Choroid plexus epithelial cell (primary cell): Measurements from ENCODE around the gene RTL10.

ENCODE experiments used
- DNase-seq: peaks from one replicate; pipeline ENCODE4 v3.0.0-alpha.2; 2010; ENCODE audit warnings: low read depth
- H3K4me3 ChIP-seq: 2 replicates; pipeline ENCODE4 v1.5.1; 2011; ENCODE audit warnings: low read depth, mild to moderate bottlenecking, control low read depth, low read length, moderate library complexity
- TF ChIP-seq, protein P1 (sequence below): conservative IDR thresholded peaks from 2 replicates; pipeline ENCODE4 v1.5.1; 2011; ENCODE audit warnings: low read depth, mild to moderate bottlenecking, control low read depth, inconsistent platforms, low read length, moderate library complexity

RTL10 gene

DNA sequence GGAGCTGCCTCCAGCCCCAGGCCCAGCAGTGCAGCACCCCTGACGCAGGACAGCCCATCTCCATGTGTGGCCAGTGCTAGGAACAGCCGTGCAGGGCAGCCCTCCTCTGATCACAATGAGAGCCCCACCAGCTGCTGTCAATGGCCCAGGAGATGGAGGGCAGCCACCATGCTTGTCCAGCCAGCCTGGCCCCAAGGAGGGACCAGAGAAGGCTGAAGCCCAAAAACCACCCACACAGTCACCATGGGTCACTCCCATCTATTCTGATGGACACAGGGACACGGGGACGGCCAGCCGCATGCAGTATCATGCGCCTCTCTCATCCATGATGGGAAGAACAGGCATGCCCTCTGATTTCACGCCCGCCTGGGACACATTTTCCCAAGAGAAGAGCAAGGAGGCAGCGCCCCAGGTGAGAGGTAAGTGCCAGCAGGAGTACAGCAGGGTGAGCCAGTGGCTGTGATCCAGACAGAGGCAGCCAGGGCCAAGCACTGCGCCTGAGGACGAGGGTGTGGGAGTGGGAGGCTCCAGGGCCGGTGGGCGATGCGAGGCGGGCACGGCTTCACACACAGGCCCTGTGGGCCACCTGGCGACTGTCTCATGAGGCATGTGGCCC is 33.6 kb upstream of the RTL10 start:
- DNase-seq = no peak
- no peak overlapping the region for H3K4me3 ChIP-seq
- TF ChIP-seq, protein P1, sequence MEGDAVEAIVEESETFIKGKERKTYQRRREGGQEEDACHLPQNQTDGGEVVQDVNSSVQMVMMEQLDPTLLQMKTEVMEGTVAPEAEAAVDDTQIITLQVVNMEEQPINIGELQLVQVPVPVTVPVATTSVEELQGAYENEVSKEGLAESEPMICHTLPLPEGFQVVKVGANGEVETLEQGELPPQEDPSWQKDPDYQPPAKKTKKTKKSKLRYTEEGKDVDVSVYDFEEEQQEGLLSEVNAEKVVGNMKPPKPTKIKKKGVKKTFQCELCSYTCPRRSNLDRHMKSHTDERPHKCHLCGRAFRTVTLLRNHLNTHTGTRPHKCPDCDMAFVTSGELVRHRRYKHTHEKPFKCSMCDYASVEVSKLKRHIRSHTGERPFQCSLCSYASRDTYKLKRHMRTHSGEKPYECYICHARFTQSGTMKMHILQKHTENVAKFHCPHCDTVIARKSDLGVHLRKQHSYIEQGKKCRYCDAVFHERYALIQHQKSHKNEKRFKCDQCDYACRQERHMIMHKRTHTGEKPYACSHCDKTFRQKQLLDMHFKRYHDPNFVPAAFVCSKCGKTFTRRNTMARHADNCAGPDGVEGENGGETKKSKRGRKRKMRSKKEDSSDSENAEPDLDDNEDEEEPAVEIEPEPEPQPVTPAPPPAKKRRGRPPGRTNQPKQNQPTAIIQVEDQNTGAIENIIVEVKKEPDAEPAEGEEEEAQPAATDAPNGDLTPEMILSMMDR = no peak

DNA sequence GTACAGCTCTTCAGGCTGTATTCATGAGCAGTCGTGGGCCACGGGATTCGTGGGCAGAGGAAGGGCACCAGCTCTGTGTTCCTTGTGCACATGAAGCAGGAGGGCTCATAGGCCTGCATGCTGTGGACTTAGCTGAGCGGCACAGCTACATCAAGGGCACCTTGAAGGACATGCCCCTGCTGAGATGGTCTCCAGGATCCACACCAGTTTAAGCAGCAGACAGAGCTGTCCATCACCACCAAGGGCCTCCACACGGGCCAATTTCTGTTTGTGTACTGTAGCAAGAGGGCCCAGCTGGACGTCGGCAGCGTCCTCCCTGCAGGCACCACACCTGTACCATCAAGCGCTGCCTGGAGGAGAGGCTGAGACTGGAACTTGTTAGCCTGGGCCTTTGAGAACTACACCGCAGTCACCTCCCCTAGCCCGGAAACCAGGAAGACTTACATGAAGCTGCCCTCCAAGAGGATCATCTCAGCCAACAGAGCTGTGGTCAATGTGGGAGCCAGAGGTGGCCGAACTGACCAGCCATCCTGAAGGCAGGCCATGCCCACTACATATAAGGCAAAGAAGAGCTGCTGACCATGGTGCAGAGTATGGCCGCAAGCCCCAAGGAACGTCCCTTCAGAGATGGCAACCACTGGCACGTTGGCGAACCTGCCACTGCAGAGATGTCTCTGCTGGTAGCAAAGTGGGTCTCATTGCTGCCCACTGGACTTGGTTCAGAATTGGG is 32.7 kb upstream of the RTL10 start:
- H3K4me3 ChIP-seq = no peak overlapping the region
- DNase-seq = no peak
- TF ChIP-seq, protein P1 = no peak

DNA sequence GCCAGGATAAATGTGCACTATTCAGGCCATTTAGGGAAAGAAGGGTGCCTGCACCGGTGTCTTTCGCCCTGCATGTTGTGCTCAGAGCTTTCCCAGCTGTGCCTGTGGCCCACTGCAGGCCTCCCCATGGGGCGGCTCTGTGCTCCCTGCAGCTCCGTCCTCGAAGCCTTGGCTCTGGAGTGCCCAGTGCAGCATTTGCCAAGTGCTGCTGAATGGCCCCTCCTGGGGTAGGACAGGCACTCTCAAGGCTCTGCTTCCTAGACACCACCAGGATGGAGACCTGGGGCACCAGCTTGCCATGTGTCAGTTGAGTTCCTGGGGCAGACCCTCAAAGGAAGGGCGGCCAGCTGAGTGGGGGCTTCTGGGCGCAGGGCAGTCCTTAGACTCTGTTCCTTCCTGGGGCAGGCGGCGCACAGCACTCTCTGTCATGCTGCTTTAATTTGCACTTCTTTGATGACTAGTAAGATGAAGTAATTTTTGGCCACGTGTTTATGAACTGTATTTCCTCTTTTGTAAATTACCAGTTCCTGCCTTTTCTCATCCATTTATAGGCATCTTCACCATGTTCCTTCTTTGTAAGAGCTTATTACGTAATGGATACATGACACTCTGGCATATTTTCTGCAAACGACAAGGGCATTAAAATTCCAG is 32.1 kb upstream of the RTL10 start:
- TF ChIP-seq, protein P1 = no peak
- peak; percentile 60 for DNase-seq
- H3K4me3 ChIP-seq = no peak overlapping the region

DNA sequence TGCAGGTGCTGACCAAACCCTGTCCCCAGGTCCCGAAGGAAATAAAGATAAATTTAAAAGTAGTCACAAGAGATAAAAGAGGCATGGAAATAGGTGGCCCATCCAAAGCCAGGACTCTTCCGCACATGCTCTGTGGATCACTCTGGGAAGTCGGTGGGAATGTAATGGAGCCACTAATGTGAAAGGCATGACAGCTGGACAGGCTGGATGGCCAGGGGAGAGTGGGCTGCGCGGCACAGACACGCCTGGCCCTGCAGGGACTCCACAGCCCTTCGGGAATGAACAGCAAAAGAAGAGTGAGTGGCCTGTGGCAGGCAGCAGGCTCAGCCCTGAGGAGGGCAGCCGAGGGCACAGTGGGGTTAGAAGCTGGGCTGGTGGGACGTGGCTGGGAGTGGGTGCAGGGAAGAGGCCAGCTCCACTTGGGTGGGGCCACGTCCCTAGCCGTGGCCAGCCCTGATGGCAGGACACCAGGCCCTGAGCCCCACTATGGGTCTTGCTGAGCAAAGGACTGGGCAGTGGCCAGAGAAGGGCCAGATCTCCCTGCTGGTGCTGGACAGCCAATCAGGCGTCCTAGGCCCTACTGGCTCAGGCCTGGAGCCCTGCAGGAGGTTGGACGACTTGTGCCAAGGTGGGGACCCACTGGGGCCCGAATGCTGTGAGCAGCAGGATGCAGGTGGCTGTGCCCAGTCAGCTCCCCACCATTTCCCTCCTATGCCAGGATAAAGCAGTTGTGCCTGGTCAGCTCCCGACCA is 31.3 kb upstream of the RTL10 start:
- no peak overlapping the region for H3K4me3 ChIP-seq
- no peak for DNase-seq
- TF ChIP-seq, protein P1 = no peak

DNA sequence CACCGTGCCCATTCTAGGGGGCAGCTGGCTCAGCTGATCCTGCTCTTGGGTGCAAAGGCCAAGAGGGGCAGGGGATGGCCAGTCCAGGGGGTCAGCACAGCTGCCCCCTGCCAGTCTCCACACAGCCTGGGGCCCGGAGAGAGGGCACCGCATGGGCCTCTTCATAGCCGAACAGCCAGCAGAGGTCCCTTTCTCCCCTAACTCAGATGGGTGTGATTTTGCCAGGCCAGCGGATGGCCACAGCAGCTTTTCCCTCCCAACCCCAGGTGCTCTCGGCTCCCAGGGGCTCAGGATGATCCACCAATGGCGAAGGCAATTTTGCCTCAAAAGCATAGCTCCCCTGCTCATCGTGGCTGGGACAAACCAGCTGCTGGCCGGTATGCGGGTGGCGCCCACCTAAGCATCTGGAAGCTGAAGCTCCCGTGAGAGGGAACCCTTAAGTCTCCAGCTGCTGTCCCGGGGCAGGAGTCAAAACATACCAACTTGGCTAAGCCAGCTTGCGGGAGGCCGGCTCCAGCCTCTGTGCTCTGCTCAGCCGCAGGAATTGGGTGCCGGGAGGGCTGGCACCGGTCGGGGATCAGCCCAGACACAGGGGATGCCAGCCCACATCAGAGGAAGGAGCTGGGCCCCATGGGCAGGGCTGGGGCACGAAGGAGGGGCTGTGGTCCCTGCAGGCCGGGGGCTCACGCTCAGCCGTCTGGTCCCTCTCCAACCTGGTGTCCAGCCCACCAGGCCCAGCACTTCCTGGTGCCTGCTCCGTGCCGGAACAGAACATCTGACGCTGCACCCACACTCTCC is 30.5 kb upstream of the RTL10 start:
- TF ChIP-seq, protein P1 = no peak
- H3K4me3 ChIP-seq = no peak overlapping the region
- DNase-seq = no peak
